ENCODE data around the gene DDX27.
A peak's percentile ranks its signal among the peaks of the same experiment; 100 is the strongest.

The DDX27 gene

DNA sequence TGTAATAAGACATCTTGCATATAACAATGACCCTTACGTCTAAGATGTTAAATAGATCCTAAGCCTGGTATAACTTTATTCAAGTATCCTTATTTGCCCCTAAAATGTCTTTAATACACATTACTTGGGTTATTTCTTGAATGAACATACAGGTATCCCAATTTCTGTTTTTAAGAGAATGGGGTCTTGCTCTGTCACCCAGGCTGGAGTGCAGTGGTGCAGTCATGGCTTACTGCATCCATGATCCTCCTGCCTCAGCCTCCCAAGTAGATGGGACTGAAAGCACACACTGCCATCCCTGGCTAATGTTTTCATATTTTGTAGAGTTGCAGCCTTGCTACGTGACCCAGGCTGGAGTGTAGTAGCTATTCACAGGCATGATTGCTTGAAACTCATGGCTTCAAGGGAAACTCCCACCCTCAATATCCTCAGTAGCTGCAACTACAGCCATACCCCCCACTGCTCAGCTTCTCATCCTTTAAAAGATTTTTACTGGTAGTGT, 69.1 kb downstream of the DDX27 start:
- Histone ChIP-seq H3K4me2 (ENCODE audit: low read length) (no peak overlapping the region), H3F3A (ENCODE audit: control insufficient read depth, insufficient read depth) (peaks cover 98% of the 10 kb centered on the region), H3K9me3 (ENCODE audit: control insufficient read depth, insufficient read depth, low read length) (no peaks in the 10 kb centered on the region), H3K36me3 (ENCODE audit: control insufficient read depth, low read length) (peaks cover 92% of the 10 kb centered on the region), H3K4me3 (ENCODE audit: low read length) (no peak overlapping the region), H3K4me1 (ENCODE audit: control insufficient read depth, low read length) (peaks cover 44% of the 10 kb centered on the region), H3K9me2 (replicated peaks; ENCODE audit: control insufficient read depth, low read length) (no peaks in the 10 kb centered on the region), H3K79me2 (ENCODE audit: control insufficient read depth, low read length) (peaks cover 47% of the 10 kb centered on the region), H3K27me3 (ENCODE audit: control insufficient read depth, low read length) (no peaks in the 10 kb centered on the region), H3K27ac (ENCODE audit: low read depth, low read length) (no peak overlapping the region; the same call in 1 of the 2 replicates), H4K20me1 (ENCODE audit: control insufficient read depth, insufficient read depth, low read depth, low read length) (peaks cover 55% of the 10 kb centered on the region)
- TF ChIP-seq, protein P1, sequence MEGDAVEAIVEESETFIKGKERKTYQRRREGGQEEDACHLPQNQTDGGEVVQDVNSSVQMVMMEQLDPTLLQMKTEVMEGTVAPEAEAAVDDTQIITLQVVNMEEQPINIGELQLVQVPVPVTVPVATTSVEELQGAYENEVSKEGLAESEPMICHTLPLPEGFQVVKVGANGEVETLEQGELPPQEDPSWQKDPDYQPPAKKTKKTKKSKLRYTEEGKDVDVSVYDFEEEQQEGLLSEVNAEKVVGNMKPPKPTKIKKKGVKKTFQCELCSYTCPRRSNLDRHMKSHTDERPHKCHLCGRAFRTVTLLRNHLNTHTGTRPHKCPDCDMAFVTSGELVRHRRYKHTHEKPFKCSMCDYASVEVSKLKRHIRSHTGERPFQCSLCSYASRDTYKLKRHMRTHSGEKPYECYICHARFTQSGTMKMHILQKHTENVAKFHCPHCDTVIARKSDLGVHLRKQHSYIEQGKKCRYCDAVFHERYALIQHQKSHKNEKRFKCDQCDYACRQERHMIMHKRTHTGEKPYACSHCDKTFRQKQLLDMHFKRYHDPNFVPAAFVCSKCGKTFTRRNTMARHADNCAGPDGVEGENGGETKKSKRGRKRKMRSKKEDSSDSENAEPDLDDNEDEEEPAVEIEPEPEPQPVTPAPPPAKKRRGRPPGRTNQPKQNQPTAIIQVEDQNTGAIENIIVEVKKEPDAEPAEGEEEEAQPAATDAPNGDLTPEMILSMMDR (IDR thresholded peaks at IDR 0.05; ENCODE audit: low read depth, low read length, poor library complexity, severe bottlenecking) = no peak
- no peak for TF ChIP-seq EZH2phosphoT487 (IDR thresholded peaks at IDR 0.05; ENCODE audit: borderline replicate concordance, low read length)

DNA sequence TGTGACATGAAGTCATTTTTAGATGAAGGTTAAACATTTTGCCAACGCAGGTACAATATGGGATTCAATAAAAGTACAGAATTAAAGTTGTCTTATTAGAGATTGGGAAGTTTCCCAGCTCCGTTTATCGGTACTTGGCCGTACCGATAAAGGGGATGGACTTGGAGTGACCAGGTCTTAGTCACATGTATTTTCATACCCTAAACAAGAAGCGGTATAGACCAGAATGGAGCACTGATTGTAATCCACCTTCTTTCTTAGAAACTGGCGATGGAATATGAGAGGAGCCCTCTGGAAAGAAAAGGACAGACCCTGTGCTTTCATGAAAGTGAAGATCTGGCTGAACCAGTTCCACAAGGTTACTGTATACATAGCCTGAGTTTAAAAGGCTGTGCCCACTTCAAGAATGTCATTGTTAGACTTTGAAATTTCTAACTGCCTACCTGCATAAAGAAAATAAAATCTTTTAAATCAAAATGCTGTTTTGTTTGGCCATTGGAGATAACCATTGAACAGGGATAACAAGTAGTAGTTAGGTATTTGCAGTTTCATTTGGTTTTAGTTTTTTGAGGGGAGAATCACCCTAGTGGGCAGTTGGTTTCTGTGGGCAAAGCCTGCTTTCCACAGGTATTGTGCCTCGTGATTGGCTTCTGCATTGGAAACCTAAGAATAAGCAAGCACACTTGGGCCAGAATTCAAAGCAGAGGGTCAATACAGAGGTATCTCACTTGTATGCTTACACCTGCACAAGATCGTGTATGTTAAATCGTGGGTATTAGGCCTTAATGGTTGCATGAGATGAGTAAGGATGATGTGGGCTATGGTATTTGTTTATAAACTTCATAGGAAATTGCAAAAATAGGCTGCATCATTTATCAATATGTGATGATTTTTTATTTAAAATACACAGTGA, 69.8 kb downstream of the DDX27 start:
- H3K9me2 ChIP-seq (replicated peaks; ENCODE audit: control insufficient read depth, low read length) = no peaks in the 10 kb centered on the region
- H3K36me3 ChIP-seq (ENCODE audit: control insufficient read depth, low read length) = peaks cover 85% of the 10 kb centered on the region
- no peak overlapping the region for H3K4me3 ChIP-seq (ENCODE audit: low read length)
- peaks cover 37% of the 10 kb centered on the region for H3K4me1 ChIP-seq (ENCODE audit: control insufficient read depth, low read length)
- no peak overlapping the region for H3K4me2 ChIP-seq (ENCODE audit: low read length)
- H3K27me3 ChIP-seq (ENCODE audit: control insufficient read depth, low read length) = no peaks in the 10 kb centered on the region
- H3K9me3 ChIP-seq (ENCODE audit: control insufficient read depth, insufficient read depth, low read length) = no peaks in the 10 kb centered on the region
- peaks cover 48% of the 10 kb centered on the region for H4K20me1 ChIP-seq (ENCODE audit: control insufficient read depth, insufficient read depth, low read depth, low read length)
- H3K27ac ChIP-seq (ENCODE audit: low read depth, low read length) = no peak overlapping the region; the same call in 1 of the 2 replicates
- H3F3A ChIP-seq (ENCODE audit: control insufficient read depth, insufficient read depth) = peaks cover 90% of the 10 kb centered on the region
- no peak for TF ChIP-seq EZH2phosphoT487 (IDR thresholded peaks at IDR 0.05; ENCODE audit: borderline replicate concordance, low read length)
- TF ChIP-seq, protein P1 (IDR thresholded peaks at IDR 0.05; ENCODE audit: low read depth, low read length, poor library complexity, severe bottlenecking) = no peak
- H3K79me2 ChIP-seq (ENCODE audit: control insufficient read depth, low read length) = peaks cover 39% of the 10 kb centered on the region

DNA sequence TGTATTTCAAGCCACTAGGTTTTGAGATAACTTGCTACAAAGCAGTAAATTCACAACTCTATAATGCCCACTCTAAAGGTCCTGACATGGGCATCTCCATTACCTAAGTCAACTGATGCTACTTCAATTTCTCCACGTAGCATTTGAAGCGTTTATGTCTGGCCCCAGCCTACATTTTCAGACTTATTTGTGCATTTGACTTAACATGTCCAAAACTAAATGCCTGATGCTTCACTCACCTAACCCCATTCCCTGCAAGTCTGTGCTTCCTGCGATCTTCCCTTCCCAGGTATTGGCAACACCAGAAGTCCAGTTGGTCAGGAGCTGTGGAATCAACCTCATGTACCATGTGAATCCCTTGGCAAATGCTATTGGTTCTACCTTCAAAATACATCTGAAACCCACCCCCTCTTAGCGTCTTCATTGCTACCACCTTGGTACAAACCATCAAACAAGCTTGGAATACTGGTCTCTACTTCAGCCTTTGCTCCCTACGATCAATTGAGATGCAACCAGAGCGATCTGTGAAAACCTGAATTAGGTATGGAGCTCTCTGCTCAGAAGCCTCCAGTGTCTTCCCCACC, 71.5 kb downstream of the DDX27 start:
- H3K9me2 ChIP-seq (replicated peaks; ENCODE audit: control insufficient read depth, low read length) = no peaks in the 10 kb centered on the region
- TF ChIP-seq, protein P1 (IDR thresholded peaks at IDR 0.05; ENCODE audit: low read depth, low read length, poor library complexity, severe bottlenecking) = no peak
- no peak for TF ChIP-seq EZH2phosphoT487 (IDR thresholded peaks at IDR 0.05; ENCODE audit: borderline replicate concordance, low read length)
- H3K4me3 ChIP-seq (ENCODE audit: low read length) = no peak overlapping the region
- peaks cover 34% of the 10 kb centered on the region for H4K20me1 ChIP-seq (ENCODE audit: control insufficient read depth, insufficient read depth, low read depth, low read length)
- peaks cover 68% of the 10 kb centered on the region for H3K36me3 ChIP-seq (ENCODE audit: control insufficient read depth, low read length)
- H3F3A ChIP-seq (ENCODE audit: control insufficient read depth, insufficient read depth) = peaks cover 76% of the 10 kb centered on the region
- H3K27ac ChIP-seq (ENCODE audit: low read depth, low read length) = peak overlapping the region; percentile 23
- no peaks in the 10 kb centered on the region for H3K27me3 ChIP-seq (ENCODE audit: control insufficient read depth, low read length)
- H3K4me2 ChIP-seq (ENCODE audit: low read length) = no peak overlapping the region
- no peaks in the 10 kb centered on the region for H3K9me3 ChIP-seq (ENCODE audit: control insufficient read depth, insufficient read depth, low read length)
- peaks cover 23% of the 10 kb centered on the region for H3K79me2 ChIP-seq (ENCODE audit: control insufficient read depth, low read length)
- peaks cover 23% of the 10 kb centered on the region for H3K4me1 ChIP-seq (ENCODE audit: control insufficient read depth, low read length)

Data from DOHH2 (cell line).